KMS-11 (cell line): ENCODE data around the gene LCP1.

ENCODE experiments used
- H2AFZ ChIP-seq: fragments of 200-600 bp; sonication (generic); 2 replicates; pipeline ENCODE4 v1.6.1; 2016; ENCODE audit warnings: antibody characterized with exemption, mixed run types, low read depth
- H3K27ac ChIP-seq: fragments of 200-600 bp; sonication (generic); 2 replicates; pipeline ENCODE4 v1.6.1; 2016; ENCODE audit warnings: mild to moderate bottlenecking, mixed run types
- H3K27me3 ChIP-seq: fragments of 200-600 bp; sonication (generic); 2 replicates; pipeline ENCODE4 v1.6.1; 2017; ENCODE audit warnings: mild to moderate bottlenecking, low read depth, mixed run types, moderate library complexity; ENCODE audit not compliant: insufficient read depth
- H3K36me3 ChIP-seq: fragments of 200-600 bp; sonication (generic); 2 replicates; pipeline ENCODE4 v1.6.1; 2017; ENCODE audit warnings: mild to moderate bottlenecking, mixed run types; ENCODE audit not compliant: insufficient read depth
- H3K4me1 ChIP-seq: fragments of 200-600 bp; sonication (generic); 2 replicates; pipeline ENCODE4 v1.6.1; 2016; ENCODE audit warnings: mild to moderate bottlenecking, low read depth, mixed run types; ENCODE audit not compliant: poor library complexity, severe bottlenecking
- H3K4me2 ChIP-seq: fragments of 200-600 bp; sonication (generic); 2 replicates; pipeline ENCODE4 v1.7.0; 2016; ENCODE audit warnings: mild to moderate bottlenecking, mixed run types
- H3K4me3 ChIP-seq: fragments of 200-600 bp; sonication (generic); IDR thresholded peaks from 2 replicates; pipeline ENCODE4 v1.6.1; 2017; ENCODE audit warnings: low read depth, low read length, mixed read lengths; ENCODE audit not compliant: insufficient read depth
- H3K79me2 ChIP-seq: fragments of 200-600 bp; sonication (generic); 2 replicates; pipeline ENCODE4 v1.6.1; 2016; ENCODE audit warnings: low read depth, mixed run types; ENCODE audit not compliant: insufficient read depth
- H3K9ac ChIP-seq: fragments of 200-600 bp; sonication (generic); 2 replicates; pipeline ENCODE4 v1.6.1; 2016; ENCODE audit warnings: mild to moderate bottlenecking, mixed run types
- H4K20me1 ChIP-seq: fragments of 200-600 bp; sonication (generic); 2 replicates; pipeline ENCODE4 v1.6.1; 2016; ENCODE audit warnings: mild to moderate bottlenecking, mixed run types; ENCODE audit not compliant: insufficient read depth
- CTCF ChIP-seq: fragments of 200-600 bp; sonication (generic); conservative IDR thresholded peaks from 2 replicates; pipeline ENCODE4 v1.6.1; 2017; ENCODE audit warnings: low read depth, mild to moderate bottlenecking, antibody characterized with exemption, low read length, moderate library complexity, mixed read lengths

LCP1 gene

GRCh38 chr13:46140044-46140443 is 41.9 kb downstream of the LCP1 start:
- TF ChIP-seq CTCF = no peak
- H4K20me1 ChIP-seq = no peaks in the 10 kb centered on the region
- H3K27ac ChIP-seq = no peak overlapping the region
- H3K4me1 ChIP-seq = peaks cover 7% of the 10 kb centered on the region
- H3K27me3 ChIP-seq = no peaks in the 10 kb centered on the region
- no peak overlapping the region for H3K4me2 ChIP-seq
- no peaks in the 10 kb centered on the region for H3K36me3 ChIP-seq
- H3K4me3 ChIP-seq = no peak overlapping the region
- no peak overlapping the region for H3K9ac ChIP-seq
- no peak overlapping the region for H2AFZ ChIP-seq
- no peaks in the 10 kb centered on the region for H3K79me2 ChIP-seq

- H4K20me1 ChIP-seq = no peaks in the 10 kb centered on the region
- TF ChIP-seq CTCF = no peak
- H3K9ac ChIP-seq = no peak overlapping the region
- H3K4me3 ChIP-seq = no peak overlapping the region
- H3K36me3 ChIP-seq = no peaks in the 10 kb centered on the region
- no peak overlapping the region for H3K4me2 ChIP-seq
- no peaks in the 10 kb centered on the region for H3K27me3 ChIP-seq
- H3K79me2 ChIP-seq = no peaks in the 10 kb centered on the region
- H2AFZ ChIP-seq = no peak overlapping the region
- peaks cover 15% of the 10 kb centered on the region for H3K4me1 ChIP-seq
- H3K27ac ChIP-seq = no peak overlapping the region
Observed at GRCh38 chr13:46137627-46138317, 44.2 kb downstream of the LCP1 start.

GRCh38 chr13:46136688-46137087 is 45.3 kb downstream of the LCP1 start:
- TF ChIP-seq CTCF = no peak
- Histone ChIP-seq H3K4me1 (peaks cover 15% of the 10 kb centered on the region), H3K9ac (no peak overlapping the region), H3K36me3 (no peaks in the 10 kb centered on the region), H3K4me2 (no peak overlapping the region), H4K20me1 (no peaks in the 10 kb centered on the region), H3K79me2 (no peaks in the 10 kb centered on the region), H3K4me3 (no peak overlapping the region), H3K27me3 (no peaks in the 10 kb centered on the region), H2AFZ (no peak overlapping the region), H3K27ac (no peak overlapping the region)

GRCh38 chr13:46134961-46135522 is 46.9 kb downstream of the LCP1 start:
- Histone ChIP-seq H3K4me2 (peak overlapping the region; percentile 45; the same call in 1 of the 2 replicates), H2AFZ (no peak overlapping the region), H3K9ac (0 out of 2 replicates have a peak overlapping the region, but pooled peaks have one; percentile 9), H3K27ac (peak overlapping the region; percentile 7; the same call in 1 of the 2 replicates), H3K79me2 (no peaks in the 10 kb centered on the region), H4K20me1 (no peaks in the 10 kb centered on the region), H3K4me1 (peaks cover 15% of the 10 kb centered on the region), H3K4me3 (no peak overlapping the region), H3K27me3 (no peaks in the 10 kb centered on the region), H3K36me3 (no peaks in the 10 kb centered on the region)
- TF ChIP-seq CTCF = no peak
